AG09319 (cell line): ENCODE data around the gene RGS5.

ENCODE experiments used
- DNase-seq: peaks from one replicate; pipeline ENCODE4 v3.0.0-alpha.2; 2010; ENCODE audit warnings: low read depth; ENCODE audit errors: extremely low read depth
- TF ChIP-seq, protein P1 (sequence below): IDR thresholded peaks from 2 replicates; pipeline ENCODE4 v1.5.1; 2011; ENCODE audit warnings: low read depth, mild to moderate bottlenecking, inconsistent platforms, low read length, moderate library complexity

The RGS5 gene

DNA sequence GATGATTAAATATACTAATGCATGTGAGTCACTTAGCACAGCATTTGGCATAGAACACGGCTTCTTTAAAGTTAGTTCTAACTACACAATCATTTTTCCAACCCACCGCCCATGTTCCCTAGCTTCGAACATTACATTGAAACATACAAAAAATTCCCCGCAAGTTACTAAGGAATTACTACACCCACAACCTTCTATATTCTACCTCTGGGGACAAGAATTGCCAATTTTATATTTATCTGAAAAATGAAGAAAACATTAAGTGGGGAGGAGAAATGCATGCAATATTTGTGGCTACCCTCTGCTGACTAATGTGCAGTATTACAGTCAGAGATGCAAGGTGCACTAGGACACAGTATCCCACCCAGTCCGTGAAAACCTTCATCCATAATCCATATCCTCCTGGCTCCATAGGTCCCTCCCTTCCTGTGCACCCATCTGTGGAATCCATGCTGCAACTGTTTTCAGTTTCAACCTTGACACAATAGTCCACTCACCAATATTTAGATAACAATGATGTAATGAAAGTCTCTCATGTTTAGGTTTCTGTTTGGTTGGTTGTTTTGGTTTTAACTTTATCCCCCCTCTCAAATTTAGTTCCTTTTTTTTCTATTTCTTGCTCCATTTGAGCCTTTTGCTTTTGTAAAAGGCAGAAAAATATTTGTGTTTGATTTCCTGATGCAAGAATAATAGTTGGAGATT is 31.6 kb downstream of the RGS5 start:
- TF ChIP-seq, protein P1, sequence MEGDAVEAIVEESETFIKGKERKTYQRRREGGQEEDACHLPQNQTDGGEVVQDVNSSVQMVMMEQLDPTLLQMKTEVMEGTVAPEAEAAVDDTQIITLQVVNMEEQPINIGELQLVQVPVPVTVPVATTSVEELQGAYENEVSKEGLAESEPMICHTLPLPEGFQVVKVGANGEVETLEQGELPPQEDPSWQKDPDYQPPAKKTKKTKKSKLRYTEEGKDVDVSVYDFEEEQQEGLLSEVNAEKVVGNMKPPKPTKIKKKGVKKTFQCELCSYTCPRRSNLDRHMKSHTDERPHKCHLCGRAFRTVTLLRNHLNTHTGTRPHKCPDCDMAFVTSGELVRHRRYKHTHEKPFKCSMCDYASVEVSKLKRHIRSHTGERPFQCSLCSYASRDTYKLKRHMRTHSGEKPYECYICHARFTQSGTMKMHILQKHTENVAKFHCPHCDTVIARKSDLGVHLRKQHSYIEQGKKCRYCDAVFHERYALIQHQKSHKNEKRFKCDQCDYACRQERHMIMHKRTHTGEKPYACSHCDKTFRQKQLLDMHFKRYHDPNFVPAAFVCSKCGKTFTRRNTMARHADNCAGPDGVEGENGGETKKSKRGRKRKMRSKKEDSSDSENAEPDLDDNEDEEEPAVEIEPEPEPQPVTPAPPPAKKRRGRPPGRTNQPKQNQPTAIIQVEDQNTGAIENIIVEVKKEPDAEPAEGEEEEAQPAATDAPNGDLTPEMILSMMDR = peak; percentile 49
- DNase-seq = no peak

DNA sequence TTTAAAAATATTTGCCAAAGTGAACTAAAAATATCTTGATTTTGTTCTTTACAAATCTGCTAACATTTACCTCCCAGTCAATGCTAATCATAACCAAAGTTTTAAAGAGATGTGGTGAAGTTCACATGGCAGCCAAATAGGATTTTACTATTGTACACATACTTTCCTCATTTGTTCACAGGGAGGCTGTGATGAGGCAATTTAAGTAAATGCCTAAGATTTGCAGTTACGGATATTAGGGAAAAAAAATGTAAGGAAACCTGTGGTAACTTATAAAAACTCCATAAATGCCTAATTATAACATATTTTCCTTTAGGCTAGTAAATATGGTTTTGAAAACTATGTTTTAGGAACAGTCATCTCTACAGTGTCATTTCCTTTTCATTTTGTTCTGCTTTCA is 32.4 kb downstream of the RGS5 start:
- TF ChIP-seq, protein P1 = no peak
- no peak for DNase-seq

DNA sequence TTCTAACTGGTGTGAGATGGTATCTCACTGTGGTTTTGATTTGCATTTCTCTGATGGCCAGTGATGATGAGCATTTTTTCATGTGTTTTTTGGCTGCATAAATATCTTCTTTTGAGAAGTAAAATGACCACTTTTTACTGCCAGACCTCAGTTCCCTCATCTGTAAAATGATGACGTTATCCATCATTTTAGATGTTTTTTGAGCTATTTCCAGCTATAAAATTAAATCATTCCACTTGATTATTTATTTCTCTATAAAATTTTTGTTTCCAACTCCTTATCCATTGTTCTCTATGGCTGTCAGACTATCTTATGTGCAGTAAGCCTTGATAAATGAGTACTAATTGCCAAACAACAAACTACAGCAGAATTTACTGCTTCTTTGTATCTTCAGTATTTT is 33.2 kb downstream of the RGS5 start:
- DNase-seq = no peak
- TF ChIP-seq, protein P1 = no peak

DNA sequence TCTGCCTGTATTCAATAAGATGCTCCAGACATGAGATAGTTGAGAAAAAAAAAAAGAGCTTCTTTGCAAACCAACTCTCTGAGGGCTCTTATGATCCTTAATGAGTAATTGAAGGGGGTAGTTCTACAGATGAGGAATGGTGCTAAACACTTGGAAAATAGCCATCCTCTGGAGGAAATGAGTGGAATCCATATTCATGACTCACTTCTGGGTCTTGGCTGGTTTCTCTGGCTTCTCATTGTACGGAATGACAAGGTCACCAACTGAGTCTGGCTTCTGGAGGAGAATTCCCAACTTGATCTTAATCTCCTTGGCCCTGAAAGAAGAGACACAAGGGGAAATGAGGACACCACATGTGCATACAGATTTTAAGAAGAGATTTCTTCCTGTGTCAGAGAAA is 34.7 kb downstream of the RGS5 start:
- peak; percentile 89 for DNase-seq
- TF ChIP-seq, protein P1 = no peak

DNA sequence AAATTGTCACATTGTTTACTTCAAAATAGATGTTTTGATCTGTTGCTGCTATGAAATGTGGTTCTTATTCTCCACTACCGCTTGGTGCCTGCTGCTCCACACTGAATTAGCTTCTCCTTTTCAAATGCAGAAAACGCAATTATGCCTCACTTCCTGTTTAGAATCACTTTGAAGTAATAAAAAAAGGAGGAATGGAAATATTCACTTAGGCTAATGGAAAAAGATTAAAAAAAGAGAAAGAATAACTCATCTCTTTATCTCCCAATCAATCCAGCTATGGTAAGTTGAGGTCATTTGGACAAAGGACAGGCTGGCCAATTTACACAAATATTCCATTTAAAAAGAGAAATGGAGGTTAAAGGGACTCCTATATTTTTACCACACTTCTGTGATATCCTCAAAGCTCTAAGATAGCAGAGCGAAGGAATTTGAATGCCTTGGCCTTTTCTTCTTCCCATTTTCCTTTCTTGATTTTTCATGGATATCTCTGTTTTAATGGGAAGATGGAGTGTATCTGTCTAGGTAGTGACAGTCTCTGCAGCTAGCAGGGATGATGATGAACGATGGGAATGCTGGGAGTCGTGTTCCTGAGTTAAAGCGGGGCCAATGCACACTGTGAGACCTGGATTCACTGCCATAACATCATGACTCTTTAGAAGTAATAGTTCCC is 35.7 kb downstream of the RGS5 start:
- TF ChIP-seq, protein P1 = no peak
- DNase-seq = no peak

DNA sequence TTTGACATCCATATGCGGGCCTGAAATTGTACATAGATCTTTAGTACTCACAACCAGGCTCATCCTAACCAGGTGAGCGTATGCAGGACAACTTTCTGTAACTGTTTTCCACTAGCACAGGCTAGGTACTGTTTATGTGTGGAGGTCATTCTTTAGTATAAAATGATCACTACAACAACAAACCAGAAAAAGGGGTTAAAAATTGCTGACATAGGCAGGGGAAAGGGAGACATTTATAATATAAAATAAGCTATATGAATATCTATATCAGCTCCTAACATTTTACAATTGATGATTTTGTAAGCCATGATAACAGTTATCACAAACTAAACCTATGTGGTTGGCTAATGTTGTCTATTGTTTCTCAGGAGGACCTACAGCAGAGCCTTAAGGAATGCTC is 37.6 kb downstream of the RGS5 start:
- TF ChIP-seq, protein P1 = no peak
- DNase-seq = no peak

DNA sequence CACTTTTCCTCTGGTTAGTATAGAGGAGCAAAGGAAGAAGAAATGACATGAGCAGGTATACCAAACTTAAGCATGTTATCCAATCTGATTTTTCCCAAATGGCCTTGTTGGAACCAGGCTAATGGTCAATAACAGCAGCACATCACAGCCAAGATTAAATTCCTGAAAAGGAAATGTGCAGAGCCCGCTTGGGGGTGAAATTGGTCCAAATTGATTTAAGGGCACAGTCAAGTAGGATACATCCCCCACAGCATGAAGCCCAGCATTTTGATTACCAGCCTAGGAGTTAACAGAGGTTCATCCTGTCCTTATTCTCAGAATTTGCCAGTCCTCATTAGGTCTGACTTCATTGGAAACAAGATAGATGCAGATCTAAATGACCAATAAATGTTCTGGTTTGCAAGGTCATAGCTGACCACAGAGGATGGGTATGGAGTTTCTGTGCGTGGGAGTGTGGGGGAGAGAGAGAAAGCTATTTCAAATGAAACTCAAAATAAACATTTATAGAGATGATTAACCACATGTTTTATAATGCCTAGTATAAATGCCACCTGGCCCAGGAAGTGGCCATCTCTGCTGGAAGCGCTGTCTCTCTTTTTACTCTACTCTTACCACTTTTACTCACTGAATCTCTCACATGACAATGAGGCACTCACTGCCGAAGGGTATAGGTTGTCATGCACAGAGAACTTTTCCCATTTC is 38.7 kb downstream of the RGS5 start:
- DNase-seq = no peak
- TF ChIP-seq, protein P1 = no peak
